Lower leg skin (tissue), 4 donors: ENCODE measurements around the gene GABARAP. TPM values are rescaled to one million over a fixed set of nuclear protein-coding genes. Genes with fewer than 3 reads are reported as not detected.
A peak's percentile ranks its signal among the peaks of the same experiment; 100 is the strongest.

ENCODE experiments used
- DNase-seq, 2 donors: peaks; one replicate each; pipeline ENCODE4 v3.0.0-alpha.2; 2019; ENCODE audit warnings: low spot score in 2 of 2
- H3K4me3 ChIP-seq: fragments of 200-600 bp; sonication (generic); 2 replicates; pipeline ENCODE4 v1.5.1; 2017; ENCODE audit warnings: mild to moderate bottlenecking, low read depth; ENCODE audit not compliant: poor library complexity, severe bottlenecking
- POLR2A ChIP-seq, 2 donors: fragments of 450-650 bp; IDR thresholded peaks; one replicate each; pipeline ENCODE4 v1.6.1; 2016 to 2017; ENCODE audit warnings: antibody characterized with exemption in 2 of 2, mild to moderate bottlenecking in 1 of 2, moderate library complexity in 1 of 2
- WGBS, 2 donors: methylation state at CpG; one replicate each; pipeline ENCODE4 v1.1.5; 2018; 5-methylcytosine and 5-hydroxymethylcytosine counted together
- intact Hi-C: fragments of 100-400 bp; cut with DNase I; formaldehyde crosslinking; loops from one replicate; pipeline ENCODE4 v1.15.0; 2023; ENCODE audit warnings: low total_unique reads
- total RNA-seq, 4 donors: library from RNA; depleted of rRNA; stranded (reverse); fragments of >200 nt; gene quantifications; one replicate each; pipeline ENCODE4 v1.1.0, GENCODE V29; 2016
- TF ChIP-seq, protein P1 (sequence below), 3 donors: fragments of 450-650 bp; IDR thresholded peaks; one replicate each; pipeline ENCODE4 v1.5.1; 2016; ENCODE audit warnings: antibody characterized with exemption in 3 of 3, mild to moderate bottlenecking in 3 of 3, moderate library complexity in 2 of 3

GABARAP gene
- total RNA-seq, 4 donors from 2014 or later = 253 to 667 (median 538) TPM

DNA sequence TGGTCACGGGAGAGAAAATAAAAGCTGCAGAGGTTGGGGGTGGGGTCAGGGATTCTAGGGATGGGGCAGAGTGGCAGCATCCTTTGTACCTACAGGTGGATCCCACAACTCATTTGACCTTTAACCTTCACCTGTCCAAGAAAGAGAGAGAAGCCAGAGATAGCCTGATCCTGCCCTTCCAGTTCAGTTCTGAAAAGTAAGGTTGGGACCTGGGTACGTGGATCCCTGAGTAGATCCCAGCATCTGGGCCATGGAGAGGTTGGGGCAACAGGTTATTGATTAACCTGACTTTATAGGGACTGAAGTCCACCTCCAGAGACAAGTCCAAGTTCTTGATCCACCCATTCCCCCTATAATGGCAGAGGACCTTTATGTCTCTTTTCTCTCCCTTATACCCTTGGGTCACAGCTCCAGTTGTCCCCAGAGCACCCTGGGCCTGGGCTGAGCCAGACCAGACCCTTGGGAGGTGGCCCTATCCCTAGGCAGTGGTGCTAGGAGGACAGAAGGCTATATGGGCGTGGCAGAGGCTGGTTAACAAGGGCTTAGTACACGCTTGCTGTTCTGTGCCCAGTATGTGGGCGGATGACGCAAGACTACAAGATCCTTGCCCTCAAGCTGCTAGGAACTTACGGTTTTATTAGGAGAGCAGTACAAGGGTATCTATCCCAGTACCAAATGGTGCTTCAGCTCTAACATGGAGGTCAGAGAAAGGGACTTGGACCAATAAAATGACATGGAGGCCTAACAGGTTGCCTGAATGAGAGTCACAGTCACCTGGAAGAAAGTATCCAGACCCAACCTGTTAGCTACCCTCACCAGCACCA, 16.7 kb upstream of the GABARAP start:
- intact Hi-C loops = no loop called here
- H3K4me3 ChIP-seq = no peak overlapping the region
- 46 to 59% methylated on average over 7 of the region's 7 CpGs for WGBS, 2 donors
- DNase-seq = no peak
- TF ChIP-seq, protein P1, sequence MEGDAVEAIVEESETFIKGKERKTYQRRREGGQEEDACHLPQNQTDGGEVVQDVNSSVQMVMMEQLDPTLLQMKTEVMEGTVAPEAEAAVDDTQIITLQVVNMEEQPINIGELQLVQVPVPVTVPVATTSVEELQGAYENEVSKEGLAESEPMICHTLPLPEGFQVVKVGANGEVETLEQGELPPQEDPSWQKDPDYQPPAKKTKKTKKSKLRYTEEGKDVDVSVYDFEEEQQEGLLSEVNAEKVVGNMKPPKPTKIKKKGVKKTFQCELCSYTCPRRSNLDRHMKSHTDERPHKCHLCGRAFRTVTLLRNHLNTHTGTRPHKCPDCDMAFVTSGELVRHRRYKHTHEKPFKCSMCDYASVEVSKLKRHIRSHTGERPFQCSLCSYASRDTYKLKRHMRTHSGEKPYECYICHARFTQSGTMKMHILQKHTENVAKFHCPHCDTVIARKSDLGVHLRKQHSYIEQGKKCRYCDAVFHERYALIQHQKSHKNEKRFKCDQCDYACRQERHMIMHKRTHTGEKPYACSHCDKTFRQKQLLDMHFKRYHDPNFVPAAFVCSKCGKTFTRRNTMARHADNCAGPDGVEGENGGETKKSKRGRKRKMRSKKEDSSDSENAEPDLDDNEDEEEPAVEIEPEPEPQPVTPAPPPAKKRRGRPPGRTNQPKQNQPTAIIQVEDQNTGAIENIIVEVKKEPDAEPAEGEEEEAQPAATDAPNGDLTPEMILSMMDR (IDR thresholded peaks at IDR 0.05) = no peak
- no peak for TF ChIP-seq POLR2A (IDR thresholded peaks at IDR 0.05)

DNA sequence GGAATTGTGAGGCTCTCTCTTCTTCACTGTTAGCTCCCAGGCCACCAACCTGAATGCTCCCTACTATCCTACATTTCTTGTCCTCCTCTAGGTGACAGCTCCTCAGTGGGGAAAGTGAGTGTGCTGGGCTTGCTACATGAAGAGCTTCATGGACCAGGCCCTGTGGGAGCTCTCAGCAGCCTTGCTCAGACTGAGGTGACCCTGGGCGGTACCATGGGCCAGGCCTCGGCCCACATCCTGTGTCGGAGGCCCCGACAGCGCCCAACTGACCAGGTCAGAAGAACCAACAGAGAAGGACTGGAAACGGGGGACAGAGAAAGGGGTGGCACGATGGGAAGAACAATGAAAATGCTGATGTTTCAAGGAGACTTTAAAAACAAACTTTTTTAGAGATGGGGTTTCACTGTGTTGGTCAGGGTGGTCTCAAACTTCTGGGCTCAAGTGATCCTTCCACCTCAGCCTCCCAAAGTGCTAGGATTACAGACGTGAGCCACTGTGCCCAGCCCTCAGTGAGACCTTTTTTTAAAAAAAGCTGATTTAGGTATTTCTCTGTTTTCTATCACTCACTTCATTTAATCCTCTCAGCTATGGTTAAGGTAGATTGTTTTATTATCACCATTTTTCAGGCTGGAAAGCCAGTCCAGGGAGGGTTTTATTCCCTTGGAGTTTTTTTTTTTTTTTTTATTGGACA, 14.7 kb upstream of the GABARAP start:
- no peak for DNase-seq
- intact Hi-C loops = no loop called here
- TF ChIP-seq, protein P1 (IDR thresholded peaks at IDR 0.05) = no peak
- TF ChIP-seq POLR2A (IDR thresholded peaks at IDR 0.05) = no peak
- WGBS, 2 donors = 87 to 90% methylated on average over 8 of the region's 8 CpGs
- H3K4me3 ChIP-seq = no peak overlapping the region

DNA sequence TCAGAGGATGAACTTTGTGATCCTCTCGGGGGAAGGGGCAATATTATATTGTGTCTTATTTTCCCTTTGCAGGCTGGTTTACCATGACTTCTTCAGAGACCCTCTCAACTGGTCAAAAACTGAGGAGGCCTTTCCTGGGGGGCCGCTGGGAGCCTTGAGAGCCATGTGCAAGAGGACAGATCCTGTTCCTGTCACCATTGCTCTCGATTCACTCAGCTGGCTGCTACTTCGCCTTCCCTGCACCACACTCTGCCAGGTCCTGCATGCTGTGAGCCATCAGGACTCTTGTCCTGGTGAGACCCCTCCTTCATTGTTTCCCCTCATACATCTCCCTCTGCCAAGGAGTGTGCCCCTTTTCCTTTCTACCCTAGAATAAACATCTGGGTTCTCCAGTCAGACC, 12.3 kb upstream of the GABARAP start:
- intact Hi-C loops = no loop called here

DNA sequence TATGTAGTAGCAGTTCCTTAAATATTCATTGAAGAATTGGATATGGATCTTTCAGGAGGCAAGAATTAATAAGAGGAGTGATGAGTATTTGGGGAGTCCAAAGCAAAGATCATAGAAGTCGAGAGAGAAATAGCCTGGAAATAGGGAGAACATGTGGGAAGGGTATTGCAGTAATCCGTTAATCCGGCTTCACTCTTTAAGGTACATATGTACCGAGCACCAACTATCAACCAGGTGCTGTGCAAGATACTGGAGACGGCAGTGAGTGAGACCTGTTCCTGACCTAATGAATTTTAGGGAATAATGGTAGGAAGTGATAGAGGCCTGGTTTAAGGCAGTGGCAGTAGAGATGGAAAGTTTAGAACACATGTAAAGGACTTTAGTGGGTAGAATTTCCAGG, 10.8 kb upstream of the GABARAP start:
- intact Hi-C loops = no loop called here
- 74 to 75% methylated on average over 5 of the region's 5 CpGs for WGBS, 2 donors
- no peak for TF ChIP-seq POLR2A (IDR thresholded peaks at IDR 0.05)
- TF ChIP-seq, protein P1 (IDR thresholded peaks at IDR 0.05) = no peak
- no peak overlapping the region for H3K4me3 ChIP-seq
- DNase-seq = no peak

More for the DNA sequence above, 12.3 kb upstream of the GABARAP start:
- H3K4me3 ChIP-seq = no peak overlapping the region
- no peak for TF ChIP-seq POLR2A (IDR thresholded peaks at IDR 0.05)
- TF ChIP-seq, protein P1 (IDR thresholded peaks at IDR 0.05) = no peak
- 86 to 92% methylated on average over 4 of the region's 4 CpGs for WGBS, 2 donors
- DNase-seq = no peak

DNA sequence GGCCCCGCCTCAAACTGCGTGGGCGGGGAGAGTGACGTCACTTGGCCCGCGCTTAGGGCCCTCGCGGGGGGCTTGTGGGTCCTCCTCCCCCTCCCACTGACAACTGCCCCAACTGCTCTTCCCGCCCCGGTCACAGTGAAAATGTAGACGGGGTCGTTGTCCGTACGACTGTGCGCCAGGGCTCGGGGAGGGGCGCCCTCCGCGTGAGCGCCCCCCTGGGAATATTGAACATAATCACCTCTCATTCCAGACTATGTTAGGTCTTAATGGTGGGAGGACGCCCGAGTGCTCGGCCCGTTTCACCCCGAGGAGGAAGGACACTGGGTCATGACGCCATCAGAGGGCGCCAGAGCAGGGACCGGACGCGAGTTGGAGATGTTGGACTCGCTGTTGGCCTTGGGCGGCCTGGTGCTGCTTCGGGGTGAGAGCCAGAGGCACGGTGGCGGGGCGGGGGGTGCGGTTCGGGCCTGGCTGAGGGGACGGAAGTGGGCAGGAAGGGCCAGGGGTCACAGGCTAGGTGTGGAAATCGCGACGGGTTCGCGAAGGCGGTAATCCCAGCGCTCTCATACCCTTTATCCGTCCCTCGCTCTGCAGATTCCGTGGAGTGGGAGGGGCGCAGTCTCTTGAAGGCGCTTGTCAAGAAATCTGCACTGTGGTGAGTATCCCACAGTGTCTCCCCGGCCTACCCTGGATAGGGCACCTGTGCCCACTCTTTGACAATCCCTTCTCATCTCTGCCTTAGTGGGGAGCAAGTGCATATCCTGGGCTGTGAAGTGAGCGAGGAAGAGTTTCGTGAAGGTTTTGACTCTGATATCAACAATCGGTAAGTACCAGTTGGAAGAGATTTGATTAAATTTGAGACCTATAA, 10.2 kb upstream of the GABARAP start, which contains the start of gene ELP5:
Gene ELP5, plus strand, starts transcription at position 40 of the 868 bp plus-strand sequence. Its CDS starts 336 bp downstream, at position 376.
- peak within 1 kb of the TSS; percentile 91 for H3K4me3 ChIP-seq
- peak; percentile 91 to 99 for DNase-seq
- WGBS, 2 donors = 1% methylated on average over 19 to 49 of the region's 55 CpGs
- TF ChIP-seq, protein P1 (IDR thresholded peaks at IDR 0.05) = peak in 1 of 3 donors; percentile 40
- TF ChIP-seq POLR2A (IDR thresholded peaks at IDR 0.05) = no peak
- intact Hi-C loops = no loop called here
